CD4-positive, alpha-beta T cell treated with Interleukin-21 for 1 hour (primary cell): ENCODE data around the gene RASEF.
"Not testable (repeated sequence)": the region's sequence is repeated elsewhere in the genome, so short reads cannot be mapped to it uniquely, and the experiment has no call there.

Experiments used
- DNase-seq: peaks from one replicate; pipeline ENCODE4 v3.0.0-alpha.2; 2020

The RASEF gene

DNA sequence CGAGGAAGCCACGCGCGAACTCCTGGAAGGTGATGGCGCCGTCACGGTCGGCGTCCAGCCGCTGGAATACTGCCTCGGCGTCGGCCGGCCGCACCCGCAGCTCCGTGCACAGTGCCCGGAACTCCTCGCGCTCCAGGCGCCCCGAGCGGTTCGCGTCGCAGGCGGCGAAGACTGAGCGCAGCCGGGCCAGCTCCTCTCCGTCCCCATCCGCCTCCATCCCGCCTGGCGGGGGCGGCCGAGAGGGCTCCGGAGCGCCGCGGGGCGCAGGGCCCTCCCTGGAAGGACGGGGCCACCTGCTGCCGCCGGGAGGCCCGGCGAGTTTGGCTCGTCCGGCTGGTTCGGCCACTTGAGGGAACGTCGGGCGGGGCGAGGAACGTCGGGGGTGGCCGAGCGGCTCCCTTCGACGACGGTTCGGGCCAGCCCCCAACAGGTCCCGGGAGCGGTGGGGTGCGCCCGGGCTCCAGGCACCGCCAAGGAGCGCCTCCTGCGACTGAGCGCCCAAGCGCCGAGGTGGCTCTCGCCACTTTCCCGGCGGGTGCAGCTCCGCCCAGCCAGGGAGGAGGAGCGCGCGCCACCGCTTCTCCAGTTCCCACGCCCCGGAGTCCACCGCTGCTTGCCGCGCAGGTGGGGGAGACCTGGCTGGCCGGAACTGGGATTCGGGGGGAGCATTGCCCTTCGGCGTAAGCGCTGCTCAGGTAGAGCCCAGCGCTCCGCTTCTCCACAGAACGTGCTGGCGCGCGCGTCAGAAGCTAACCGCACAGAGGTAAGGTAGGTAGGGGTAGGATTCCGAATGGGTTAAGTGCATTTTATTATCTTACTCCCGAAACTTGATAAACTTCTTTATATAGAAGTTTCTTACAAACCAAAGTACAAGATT, at the start of gene RASEF:
RASEF (minus strand) TSS at position 492 of the 877 bp plus-strand sequence; CDS start at position 217, 275 bp downstream.
- DNase-seq = no peak

GRCh38 chr9:83111169-83111568, 48.2 kb upstream of the RASEF start:
- no peak for DNase-seq

DNA sequence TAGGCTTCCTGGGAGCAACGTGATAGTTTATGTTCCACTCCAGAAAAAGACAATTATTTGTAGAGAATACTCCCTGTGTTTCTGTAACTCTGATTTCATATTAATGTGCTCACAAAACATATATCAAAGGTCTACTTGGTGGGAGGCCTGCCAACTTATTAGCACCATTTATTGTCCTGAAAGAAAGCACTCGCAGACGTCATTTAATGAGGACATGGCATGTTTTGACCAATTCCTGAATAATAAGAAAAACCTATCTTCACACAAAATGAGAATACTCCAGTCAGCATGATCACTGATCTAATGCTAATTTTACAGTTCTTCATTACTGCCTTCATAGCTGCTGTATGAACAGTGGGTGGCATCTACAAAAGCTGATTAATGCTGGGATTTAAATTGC, 46.4 kb upstream of the RASEF start:
- no peak for DNase-seq

- DNase-seq = no peak
These were observed 45.3 kb upstream of the RASEF start for GRCh38 chr9:83108208-83108607.

DNA sequence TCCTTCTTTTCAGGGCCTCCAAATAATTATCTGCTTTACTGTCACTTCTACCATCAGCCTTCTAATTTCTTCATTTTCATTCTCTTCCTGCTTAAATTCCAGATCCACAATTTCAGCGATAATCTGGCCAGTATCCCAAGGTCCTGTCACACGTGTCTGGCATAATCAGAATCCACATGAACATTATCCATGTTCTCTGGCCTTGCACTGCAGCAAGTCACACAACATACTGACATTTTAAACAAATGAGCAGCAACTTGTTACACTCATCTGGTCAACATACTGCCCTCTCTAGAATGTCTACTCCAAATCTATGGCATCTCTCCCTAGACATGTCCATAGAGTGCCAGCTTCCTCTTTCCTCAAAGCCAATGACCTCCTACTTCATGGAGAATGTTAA, 43.8 kb upstream of the RASEF start:
- no peak for DNase-seq

- no peak for DNase-seq
These were observed 43.3 kb upstream of the RASEF start for GRCh38 chr9:83106263-83106662.

DNA sequence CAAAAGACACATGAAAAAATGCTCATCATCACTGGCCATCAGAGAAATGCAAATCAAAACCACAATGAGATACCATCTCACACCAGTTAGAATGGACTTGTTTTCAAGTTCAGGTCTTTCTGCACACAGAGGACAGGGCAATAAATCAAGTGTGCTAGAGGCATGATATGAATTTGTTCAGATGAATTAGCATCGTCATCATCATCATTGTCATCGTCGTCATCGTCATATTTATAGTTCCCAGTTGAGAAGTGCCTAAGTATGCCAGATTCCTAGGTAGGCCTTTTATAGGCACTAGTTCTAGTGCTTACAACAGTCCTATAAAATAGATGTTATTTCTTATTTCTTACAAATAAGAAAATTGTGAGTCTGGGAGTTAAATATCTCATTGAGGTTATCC, 34.7 kb upstream of the RASEF start:
- DNase-seq = no peak

DNA sequence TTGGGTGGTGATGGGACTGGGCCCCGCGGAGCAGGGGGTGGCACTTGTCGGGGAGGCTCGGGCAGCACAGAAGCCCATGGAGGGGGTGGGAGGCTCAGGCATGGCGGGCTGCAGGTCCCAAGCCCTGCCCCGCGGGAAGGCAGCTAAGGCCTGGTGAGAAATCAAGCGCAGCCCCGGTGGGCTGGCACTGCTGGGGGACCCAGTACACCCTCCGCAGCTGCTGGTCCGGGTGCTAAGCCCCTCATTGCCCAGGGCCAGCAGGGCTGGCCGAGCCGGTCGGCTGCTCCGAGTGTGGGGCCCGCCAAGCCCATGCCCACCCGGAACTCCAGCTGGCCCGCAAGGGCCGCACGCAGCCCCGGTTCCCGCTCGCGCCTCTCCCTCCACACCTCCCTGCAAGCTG, 30.4 kb upstream of the RASEF start:
- DNase-seq = not testable (repeated sequence)

DNA sequence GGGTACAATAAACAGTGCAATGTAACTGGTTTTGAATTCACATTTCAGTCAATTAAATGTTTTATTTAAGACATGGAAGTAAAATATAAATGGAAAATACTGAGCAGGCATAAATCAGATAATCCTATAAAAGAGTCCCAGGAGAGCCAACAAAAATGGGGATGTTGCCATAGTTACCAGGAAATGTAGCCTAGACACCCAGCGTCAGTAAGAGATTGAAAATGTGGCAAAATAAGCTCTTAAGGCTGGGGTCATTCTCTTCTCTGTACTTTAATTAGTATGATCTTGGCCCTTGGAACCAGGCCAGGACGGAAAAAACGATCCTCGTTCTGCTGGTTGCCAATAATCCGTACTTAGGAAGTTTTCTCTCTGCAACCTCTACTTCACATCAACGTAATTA, 18.9 kb upstream of the RASEF start:
- DNase-seq = no peak

- no peak for DNase-seq
These were observed 18.1 kb upstream of the RASEF start for GRCh38 chr9:83081010-83081409.

DNA sequence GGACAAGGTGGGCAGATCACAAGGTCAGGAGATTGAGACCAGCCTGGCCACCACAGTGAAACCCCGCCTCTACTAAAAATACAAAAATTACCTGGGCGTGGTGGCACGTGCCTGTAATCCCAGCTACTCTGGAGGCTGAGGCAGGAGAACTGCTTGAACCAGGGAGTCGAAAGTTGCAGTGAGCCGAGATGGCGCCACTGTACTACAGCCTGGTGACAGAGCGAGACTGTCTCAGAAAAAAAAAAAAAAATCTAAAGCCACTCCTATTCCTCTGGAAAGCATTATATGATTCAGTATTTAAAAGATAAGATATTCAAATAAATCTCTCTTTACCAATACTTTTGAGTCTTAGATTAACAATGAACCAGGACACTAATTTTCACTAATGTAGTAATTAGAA, 13.0 kb upstream of the RASEF start:
- not testable (repeated sequence) for DNase-seq

- not testable (repeated sequence) for DNase-seq
These were observed 9.6 kb upstream of the RASEF start for GRCh38 chr9:83072498-83072897.

DNA sequence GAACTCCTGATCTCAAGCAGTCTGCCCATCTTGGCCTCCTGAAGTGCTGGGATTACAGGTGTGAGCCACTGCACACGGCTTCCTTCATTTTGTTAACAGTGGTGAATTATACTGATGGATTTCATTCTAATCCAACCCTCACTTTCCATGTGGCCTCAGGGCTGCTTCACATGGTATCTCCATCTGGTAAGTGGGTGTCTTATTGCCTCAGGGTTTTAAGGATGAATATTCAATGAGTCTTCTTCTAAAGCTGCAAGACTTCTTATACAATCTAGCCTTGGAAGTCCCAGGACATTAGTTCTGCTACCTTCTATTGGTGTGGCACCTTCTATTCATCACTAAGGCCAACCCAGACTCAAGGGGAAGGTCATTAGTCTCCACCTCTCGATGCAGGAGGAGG, 8.7 kb upstream of the RASEF start:
- no peak for DNase-seq

DNA sequence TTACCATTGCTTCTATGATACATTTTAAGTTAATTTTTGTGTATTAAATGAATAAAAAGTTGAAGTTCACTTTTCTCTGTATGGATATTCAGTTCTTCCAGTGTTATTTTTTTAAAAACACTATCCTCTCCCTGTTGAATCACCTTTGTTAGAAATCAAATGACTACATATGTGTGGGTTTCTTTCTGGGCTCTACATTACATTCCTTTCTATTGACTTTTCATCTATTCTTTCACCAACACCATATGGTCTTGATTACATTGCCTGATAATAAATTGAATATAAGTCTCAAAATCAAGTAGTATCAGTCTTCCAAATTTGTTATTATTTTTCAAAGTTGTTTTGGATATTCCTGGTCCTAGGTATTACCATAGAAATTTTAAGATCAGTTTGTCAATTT, 7.3 kb upstream of the RASEF start:
- no peak for DNase-seq

- no peak for DNase-seq
These were observed 6.7 kb upstream of the RASEF start for GRCh38 chr9:83069651-83070050.

DNA sequence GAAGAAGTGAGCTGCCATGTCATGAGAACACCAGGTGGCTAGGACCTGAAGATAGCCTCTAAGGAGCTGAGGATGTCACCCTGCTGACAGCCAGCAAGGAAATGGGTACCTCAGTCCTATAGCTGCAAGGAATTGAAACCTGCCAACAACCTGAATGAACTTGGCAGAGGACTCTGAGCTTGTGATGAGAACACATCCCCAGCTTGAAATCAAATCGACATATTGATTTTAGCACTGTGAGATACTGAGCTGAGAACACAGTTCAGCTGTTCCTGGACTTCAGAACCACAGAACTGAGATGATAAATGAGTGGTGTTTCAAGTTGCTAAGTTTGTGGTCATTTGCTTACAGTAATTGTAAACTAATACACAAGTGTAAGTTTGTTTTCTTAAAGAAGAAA, 5.5 kb upstream of the RASEF start:
- no peak for DNase-seq

DNA sequence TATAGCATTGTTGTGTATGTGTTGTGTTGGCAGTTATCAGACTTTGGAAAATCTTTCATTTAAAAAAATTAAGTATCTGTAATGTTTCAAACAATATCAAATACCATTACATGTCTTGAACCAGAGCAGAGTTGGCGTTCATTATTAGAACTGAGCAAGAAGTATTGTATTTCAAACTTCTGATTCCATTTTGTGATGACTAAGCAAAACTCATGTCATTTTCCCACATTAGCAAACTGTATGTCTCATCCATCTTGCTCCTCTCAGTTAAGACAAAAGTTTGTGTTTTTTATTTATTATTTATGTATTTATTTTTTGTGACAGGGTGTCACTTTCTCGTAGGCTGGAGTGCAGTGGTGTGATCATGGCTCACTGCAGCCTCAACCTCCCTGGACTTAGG, 4.6 kb upstream of the RASEF start:
- DNase-seq = no peak

GRCh38 chr9:83066771-83067170, 3.8 kb upstream of the RASEF start:
- DNase-seq = no peak

- no peak for DNase-seq
These were observed 2.3 kb upstream of the RASEF start for GRCh38 chr9:83065233-83065632.

- no peak for DNase-seq
These were observed 822 bp downstream of the RASEF start for GRCh38 chr9:83061990-83062650.

DNA sequence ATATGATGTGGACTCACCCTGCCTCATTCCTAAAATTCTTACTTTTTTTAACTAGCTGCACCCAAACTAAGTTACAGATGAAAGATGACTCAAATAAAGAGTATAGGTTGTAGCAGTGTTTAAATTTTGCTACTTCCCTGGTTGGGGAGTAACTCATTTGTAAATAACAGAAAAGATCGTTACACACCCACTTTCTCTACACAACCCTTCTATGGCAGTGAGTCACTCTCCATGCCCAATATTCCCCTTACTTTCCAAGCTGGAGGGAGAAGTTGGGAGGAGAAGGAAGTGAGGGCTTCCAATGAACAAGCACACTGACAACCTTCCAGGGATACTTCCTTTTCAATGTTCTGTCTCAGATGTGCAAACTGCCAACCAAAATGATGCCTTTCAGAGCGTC, 1.9 kb downstream of the RASEF start:
- DNase-seq = no peak

GRCh38 chr9:83060556-83060955, 2.4 kb downstream of the RASEF start:
- no peak for DNase-seq

GRCh38 chr9:83059417-83059816, 3.5 kb downstream of the RASEF start:
- no peak for DNase-seq

GRCh38 chr9:83056911-83057310, 6.0 kb downstream of the RASEF start:
- DNase-seq = no peak

DNA sequence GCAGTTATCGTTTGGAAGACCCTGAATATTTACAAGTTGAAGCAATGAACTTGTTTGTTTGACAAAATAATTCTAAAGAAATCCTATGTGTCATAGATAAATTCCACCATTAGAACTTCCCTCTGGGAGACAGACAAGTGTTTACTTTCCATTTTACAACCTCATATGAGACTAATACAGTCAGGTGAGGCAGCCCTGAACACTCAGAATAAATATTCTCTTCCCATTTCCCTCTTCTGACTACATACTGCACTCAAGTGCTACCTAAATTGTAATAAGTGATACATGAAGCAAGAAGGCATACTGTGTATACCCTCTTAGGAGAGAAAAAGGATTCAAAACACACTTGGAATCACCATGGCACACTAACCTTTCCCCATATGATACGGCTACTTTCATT, 6.8 kb downstream of the RASEF start:
- no peak for DNase-seq
